Kidney (tissue), 14 donors: ENCODE measurements around the gene PVALB. TPM values are rescaled to one million over a fixed set of nuclear protein-coding genes. Genes with fewer than 3 reads are reported as not detected.
"Not testable (repeated sequence)": the region's sequence is repeated elsewhere in the genome, so short reads cannot be mapped to it uniquely, and the experiment has no call there.

ENCODE experiments used
- DNase-seq, 5 donors: peaks; one replicate each; pipeline ENCODE4 v3.0.0-alpha.2; 2013 to 2020
- FAIRE-seq: peaks from 2 replicates; lab custom pipeline; 2012; peaks lifted over from hg19 to GRCh38; lab: Jason Lieb, UNC
- H3K27ac ChIP-seq, 2 donors: one replicate each; pipeline ENCODE4 v1.7.0; 2013; ENCODE audit warnings: low read depth in 2 of 2, low read length in 2 of 2, inconsistent platforms in 1 of 2
- H3K27me3 ChIP-seq: one replicate; pipeline ENCODE4 v1.7.1; 2013; ENCODE audit warnings: low read length, inconsistent platforms; ENCODE audit not compliant: control insufficient read depth, insufficient read depth
- H3K36me3 ChIP-seq, 3 donors: one replicate each; pipeline versions ENCODE4 v1.7.0 to v1.7.1; 2013; ENCODE audit warnings: low read length in 3 of 3, control low read depth in 1 of 3, inconsistent platforms in 1 of 3; ENCODE audit not compliant: insufficient read depth in 3 of 3, control insufficient read depth in 2 of 3
- H3K4me1 ChIP-seq, 3 donors: one replicate each; pipeline versions ENCODE4 v1.7.0 to v1.7.1; 2013; ENCODE audit warnings: low read length in 3 of 3, inconsistent platforms in 1 of 3, low read depth in 1 of 3; ENCODE audit not compliant: control insufficient read depth in 2 of 3, insufficient read depth in 2 of 3
- H3K4me3 ChIP-seq, 3 donors: one replicate each; pipeline versions ENCODE4 v1.7.0 to v1.8.1; 2013; ENCODE audit warnings: low read length in 3 of 3, control low read depth in 1 of 3, inconsistent platforms in 1 of 3
- H3K9ac ChIP-seq, 3 donors: one replicate each; pipeline versions ENCODE4 v1.7.0 to v1.7.1; 2013; ENCODE audit warnings: low read length in 3 of 3, control low read depth in 1 of 3, inconsistent platforms in 1 of 3
- H3K9me3 ChIP-seq, 3 donors: one replicate each; pipeline versions ENCODE4 v1.7.0 to v1.7.1; 2013; ENCODE audit warnings: low read length in 3 of 3, control low read depth in 1 of 3, inconsistent platforms in 1 of 3; ENCODE audit not compliant: control insufficient read depth in 2 of 3, insufficient read depth in 1 of 3
- CTCF ChIP-seq: IDR thresholded peaks from 3 replicates; pipeline ENCODE4 v1.5.1; 2012; ENCODE audit warnings: mild to moderate bottlenecking, moderate library complexity, borderline replicate concordance; ENCODE audit not compliant: insufficient read depth; ENCODE audit errors: extremely low read depth
- intact Hi-C: fragments of 100-400 bp; cut with DNase I; formaldehyde crosslinking; loops from one replicate; pipeline ENCODE4 v1.11.1; 2022
- polyA plus RNA-seq: library from polyadenylated mRNA; stranded (reverse); fragments of 350-450 nt; fragmentation: Illumina TruSeq; extraction: RNeasy Lipid Tissue Mini Kit (QIAGEN cat#74804); gene quantifications from one replicate; pipeline ENCODE4 v1.2.3, GENCODE V29; 2014; ENCODE audit warnings: low read depth, low replicate concordance; ENCODE audit not compliant: insufficient read depth
- total RNA-seq: library from RNA; stranded (reverse); fragmentation: NEBNext Ultra II Directional; extraction: Animal tissue kit (Norgen Biotek cat#: 25700); gene quantifications from one replicate; pipeline ENCODE4 v1.2.1, GENCODE V29; 2021
- donor health status: control.
- donor health status: control.
- donor health status: control.
- donor health status: control.
- donor health status: control.
- donor health status: DM: yes; HTN: yes; CAD: no.
- donor health status: Normal renal cell carcinoma (clear cell type).

The PVALB gene
- total and polyA plus RNA-seq, 2 donors from 2014 or later, result 2.1 to 400 TPM

DNA sequence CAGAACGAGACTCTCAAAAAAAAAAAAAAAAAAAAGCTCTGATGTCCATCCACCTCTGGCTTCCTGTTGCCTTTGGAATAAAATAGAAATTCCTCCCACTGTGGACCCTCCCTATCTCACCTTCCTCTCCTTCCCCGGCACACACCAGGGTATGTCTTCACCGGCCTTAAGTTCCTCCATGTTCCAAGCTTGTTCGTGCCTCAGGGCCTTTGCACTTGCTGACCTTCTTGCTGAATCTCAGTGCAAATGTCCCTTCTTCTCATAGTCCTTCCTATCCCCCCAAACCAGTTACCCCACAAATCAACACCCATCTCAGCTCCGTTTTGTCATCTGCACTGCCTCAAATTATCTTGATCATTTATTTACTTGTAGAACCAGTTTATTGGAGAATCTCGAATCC lies 61.5 kb downstream of the PVALB start:
- TF ChIP-seq CTCF, result no peak
- intact Hi-C loops, result no loop called here
- Histone ChIP-seq H3K9me3 (no peaks in the 10 kb centered on the region), H3K4me3 (no peak overlapping the region), H3K27me3 (no peaks in the 10 kb centered on the region), H3K4me1 (no peaks in the 10 kb centered on the region), H3K36me3 (no peaks in the 10 kb centered on the region), H3K27ac (no peak overlapping the region), H3K9ac (no peak overlapping the region)
- DNase-seq, result no peak
- no peak for FAIRE-seq

DNA sequence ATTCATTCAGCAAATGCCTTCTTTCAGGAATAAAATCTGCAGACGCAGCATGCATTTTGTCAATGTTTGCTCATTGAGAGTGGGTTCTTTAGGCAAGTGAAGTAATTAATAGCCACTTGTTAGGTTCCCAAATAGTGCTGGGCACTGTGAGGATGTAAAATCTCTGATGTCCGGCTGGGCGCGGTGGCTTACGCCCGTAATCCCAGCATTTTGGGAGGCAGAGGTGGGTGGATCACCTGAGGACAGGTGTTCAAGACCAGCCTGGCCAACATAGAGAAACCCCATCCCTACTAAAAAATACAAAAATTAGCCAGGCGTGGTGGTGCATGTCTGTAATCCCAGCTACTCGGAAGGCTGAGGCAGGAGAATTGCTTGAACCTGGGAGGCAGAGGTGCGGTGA lies 62.0 kb downstream of the PVALB start:
- H3K4me1 ChIP-seq, H3K9ac ChIP-seq, DNase-seq, FAIRE-seq, H3K9me3 ChIP-seq, H3K4me3 ChIP-seq, H3K27ac ChIP-seq, H3K36me3 ChIP-seq, H3K27me3 ChIP-seq, intact Hi-C loops: not testable (repeated sequence)

DNA sequence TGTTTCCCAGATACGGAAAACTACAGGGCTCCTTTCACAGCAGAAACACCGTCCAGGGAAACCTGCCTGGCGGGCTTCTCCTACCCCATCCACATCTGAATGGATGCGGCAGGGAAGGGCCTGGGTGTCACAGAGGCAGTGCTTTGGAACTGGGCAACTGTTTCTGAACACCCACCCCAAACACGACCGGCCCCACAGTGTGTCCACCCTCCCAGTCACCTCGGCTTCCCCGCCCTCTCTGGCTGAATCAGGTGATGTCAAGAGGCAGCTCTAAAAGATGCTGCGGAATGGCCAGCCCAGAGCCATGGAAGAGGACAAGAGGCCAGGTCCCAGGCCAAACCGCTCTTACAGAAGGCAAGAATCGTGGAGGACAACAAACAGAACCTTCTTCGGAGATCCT lies 62.9 kb downstream of the PVALB start:
- intact Hi-C loops, result no loop called here
- Histone ChIP-seq H3K4me1 (no peaks in the 10 kb centered on the region), H3K27me3 (no peaks in the 10 kb centered on the region), H3K4me3 (no peak overlapping the region), H3K36me3 (no peaks in the 10 kb centered on the region), H3K9me3 (no peaks in the 10 kb centered on the region), H3K27ac (no peak overlapping the region), H3K9ac (no peak overlapping the region)
- FAIRE-seq (no peak), DNase-seq (no peak)
- TF ChIP-seq CTCF, result no peak

DNA sequence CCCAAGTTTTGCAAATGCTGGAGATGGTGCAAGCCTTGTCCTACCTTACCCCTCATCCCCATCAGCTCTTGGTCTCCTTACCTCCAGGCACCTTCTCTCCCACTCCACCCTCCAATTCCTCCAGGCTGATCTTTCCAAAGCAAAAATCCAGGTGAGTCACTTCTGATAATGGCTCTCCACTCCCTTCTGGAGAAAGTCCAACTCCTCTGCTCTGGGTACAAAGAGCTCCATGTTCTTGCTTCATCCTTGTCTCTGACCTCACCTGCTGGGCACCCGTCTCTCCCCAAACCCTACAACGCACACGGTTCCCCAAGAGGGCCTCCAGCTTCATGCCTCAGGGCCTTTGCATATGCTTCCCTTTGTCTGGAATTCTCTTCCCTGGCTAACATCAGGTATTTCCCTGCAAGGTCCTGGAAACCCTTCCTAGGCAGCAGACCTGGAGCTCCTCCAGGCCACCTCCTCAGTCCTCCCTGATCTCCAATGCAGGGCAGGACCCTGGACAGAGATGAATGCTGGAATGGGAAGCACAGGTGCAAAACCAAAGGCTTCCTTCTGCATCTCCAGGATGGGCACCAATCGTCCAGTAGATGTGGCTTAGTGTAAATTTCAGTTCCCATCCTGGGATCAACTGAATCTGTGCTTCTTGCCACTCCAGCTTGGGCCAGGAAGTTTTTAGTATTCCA lies 63.6 kb downstream of the PVALB start:
- intact Hi-C loops, result no loop called here
- H3K27me3 ChIP-seq, result no peaks in the 10 kb centered on the region

More for the DNA sequence above, 63.6 kb downstream of the PVALB start:
- no peaks in the 10 kb centered on the region for H3K9me3 ChIP-seq
- no peak for TF ChIP-seq CTCF
- H3K4me1 ChIP-seq, result no peaks in the 10 kb centered on the region
- no peak overlapping the region for H3K9ac ChIP-seq
- H3K36me3 ChIP-seq, result no peaks in the 10 kb centered on the region
- FAIRE-seq, result no peak
- H3K4me3 ChIP-seq, result no peak overlapping the region
- peak in 4 of 5 donors; percentile 4 to 50 (median 36) for DNase-seq
- H3K27ac ChIP-seq, result no peak overlapping the region

Other genes with a start within 250 kb of the PVALB start
- not detected for gene CACNG2, start 113.3 kb downstream of the PVALB start, total RNA-seq
- not detected for gene CACNG2, start 113.3 kb downstream of the PVALB start, polyA plus RNA-seq
- gene IFT27, start 40.9 kb downstream of the PVALB start, total RNA-seq, result 33.1 TPM
- 52.7 TPM for gene IFT27, start 40.9 kb downstream of the PVALB start, polyA plus RNA-seq
- 19.4 TPM for gene NCF4, start 44.0 kb upstream of the PVALB start, total RNA-seq
- gene NCF4, start 44.0 kb upstream of the PVALB start, polyA plus RNA-seq, result 4.7 TPM
- 11.4 TPM for gene CSF2RB, start 96.6 kb upstream of the PVALB start, total RNA-seq
- gene CSF2RB, start 96.6 kb upstream of the PVALB start, polyA plus RNA-seq, result 1.0 TPM
- 48.7 TPM for gene TST, start 202.4 kb upstream of the PVALB start, total RNA-seq
- 283 TPM for gene TST, start 202.4 kb upstream of the PVALB start, polyA plus RNA-seq
- gene MPST, start 202.7 kb upstream of the PVALB start, total RNA-seq, result 44.4 TPM
- 167 TPM for gene MPST, start 202.7 kb upstream of the PVALB start, polyA plus RNA-seq
- 13.9 TPM for gene KCTD17, start 234.7 kb upstream of the PVALB start, total RNA-seq
- 9.6 TPM for gene KCTD17, start 234.7 kb upstream of the PVALB start, polyA plus RNA-seq